Neural cell (in vitro differentiated cells): ENCODE data around the gene BMAL2.

ENCODE experiments used
- EZH2 ChIP-seq: fragments of 200-600, 300-800 bp; shearing (Covaris generic), sonication (generic); IDR thresholded peaks from 2 replicates; pipeline ENCODE4 v1.6.1; 2014; ENCODE audit warnings: antibody characterized with exemption, low read length, borderline replicate concordance, mild to moderate bottlenecking; ENCODE audit not compliant: insufficient read depth, poor library complexity, severe bottlenecking
- POLR2AphosphoS5 ChIP-seq: IDR thresholded peaks from 2 replicates; pipeline ENCODE4 v1.6.1; 2012
- SMC3 ChIP-seq: fragments of 450-650 bp; conservative IDR thresholded peaks from 2 replicates; pipeline ENCODE4 v1.6.1; 2014; ENCODE audit warnings: antibody characterized with exemption, mild to moderate bottlenecking, moderate library complexity; ENCODE audit not compliant: poor library complexity
- TAF1 ChIP-seq: IDR thresholded peaks from 2 replicates; pipeline ENCODE4 v1.6.1; 2012; ENCODE audit warnings: low read depth
- TF ChIP-seq, protein P1 (sequence below): fragments of 450-650 bp; IDR thresholded peaks from 2 replicates; pipeline ENCODE4 v1.5.1; 2014; ENCODE audit warnings: antibody characterized with exemption, mild to moderate bottlenecking, moderate library complexity; ENCODE audit not compliant: poor library complexity, severe bottlenecking

GRCh38 chr12:27347779-27348178 lies 15.1 kb downstream of the BMAL2 start:
- TF ChIP-seq, protein P1, sequence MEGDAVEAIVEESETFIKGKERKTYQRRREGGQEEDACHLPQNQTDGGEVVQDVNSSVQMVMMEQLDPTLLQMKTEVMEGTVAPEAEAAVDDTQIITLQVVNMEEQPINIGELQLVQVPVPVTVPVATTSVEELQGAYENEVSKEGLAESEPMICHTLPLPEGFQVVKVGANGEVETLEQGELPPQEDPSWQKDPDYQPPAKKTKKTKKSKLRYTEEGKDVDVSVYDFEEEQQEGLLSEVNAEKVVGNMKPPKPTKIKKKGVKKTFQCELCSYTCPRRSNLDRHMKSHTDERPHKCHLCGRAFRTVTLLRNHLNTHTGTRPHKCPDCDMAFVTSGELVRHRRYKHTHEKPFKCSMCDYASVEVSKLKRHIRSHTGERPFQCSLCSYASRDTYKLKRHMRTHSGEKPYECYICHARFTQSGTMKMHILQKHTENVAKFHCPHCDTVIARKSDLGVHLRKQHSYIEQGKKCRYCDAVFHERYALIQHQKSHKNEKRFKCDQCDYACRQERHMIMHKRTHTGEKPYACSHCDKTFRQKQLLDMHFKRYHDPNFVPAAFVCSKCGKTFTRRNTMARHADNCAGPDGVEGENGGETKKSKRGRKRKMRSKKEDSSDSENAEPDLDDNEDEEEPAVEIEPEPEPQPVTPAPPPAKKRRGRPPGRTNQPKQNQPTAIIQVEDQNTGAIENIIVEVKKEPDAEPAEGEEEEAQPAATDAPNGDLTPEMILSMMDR, result no peak
- TF ChIP-seq SMC3 (no peak), TAF1 (no peak), EZH2 (no peak), POLR2AphosphoS5 (no peak)
